Body of pancreas (tissue), 4 donors: ENCODE measurements around the gene PTPRM.

Experiments
- CTCF ChIP-seq, 7 experiments: fragments of 450-650 bp in 4 of 7; fragments of 200-600 bp in 3 of 7; sonication (generic) in 3 of 7; IDR thresholded peaks; one replicate each; pipeline ENCODE4 v1.5.1; 2016 to 2019; ENCODE audit warnings: antibody characterized with exemption in 7 of 7
- POLR2A ChIP-seq, 3 donors: fragments of 450-650 bp; IDR thresholded peaks; one replicate each; pipeline ENCODE4 v1.6.1; 2016; ENCODE audit warnings: antibody characterized with exemption in 3 of 3, mild to moderate bottlenecking in 2 of 3

- TF ChIP-seq CTCF (IDR thresholded peaks at IDR 0.05) (no peak), POLR2A (IDR thresholded peaks at IDR 0.05) (no peak)
These were observed 162.8 kb downstream of the PTPRM start for GRCh38 chr18:7729868-7730267.
